EL (cell line): ENCODE results near the gene KCNH3.
"Not testable (repeated sequence)": the region's sequence is repeated elsewhere in the genome, so short reads cannot be mapped to it uniquely, and the experiment has no call there.

Experiments
- DNase-seq: peaks from one replicate; pipeline ENCODE4 v3.0.0-alpha.2; 2016

KCNH3 gene

GRCh38 chr12:49588721-49589516 is 50.1 kb downstream of the KCNH3 start:
- DNase-seq: peak; percentile 12

- no peak for DNase-seq
Observed at GRCh38 chr12:49598527-49598926, 59.7 kb downstream of the KCNH3 start.

- DNase-seq: no peak
Observed at GRCh38 chr12:49599961-49600360, 61.1 kb downstream of the KCNH3 start.

GRCh38 chr12:49603721-49604120 is 64.9 kb downstream of the KCNH3 start:
- no peak for DNase-seq

- no peak for DNase-seq
Observed at GRCh38 chr12:49604856-49605255, 66.0 kb downstream of the KCNH3 start.

- not testable (repeated sequence) for DNase-seq
Observed at GRCh38 chr12:49605539-49605938, 66.7 kb downstream of the KCNH3 start, which contains the start of gene FAM186B. FAM186B (minus strand) TSS chr12:49605639; CDS start chr12:49605477, 162 bp downstream.
